Endothelial cell of umbilical vein (primary cell): Measurements from ENCODE around the gene DLG5. TPM values are rescaled to one million over a fixed set of nuclear protein-coding genes. Genes with fewer than 3 reads are reported as not detected.

Source experiments
- BruUV-seq: library from RNA; stranded (reverse); fragments of 400-500 nt; replicated peaks from 2 replicates; lab custom pipeline; 2021; lab: Mats Ljungman, UMichigan
- CTCF ChIA-PET: fragments of 300-600, 350-600 bp; sonication (Branson Sonifier 250); formaldehyde crosslinking; loops from one replicate; lab custom pipeline; 2021; ENCODE audit warnings: antibody characterized with exemption, inconsistent platforms; lab: Charles Lee
- POLR2A ChIA-PET: fragments of 300-600, 350-600 bp; sonication (Branson Sonifier 250); formaldehyde crosslinking; loops from one replicate; lab custom pipeline; 2021; ENCODE audit warnings: antibody characterized with exemption, inconsistent platforms; lab: Charles Lee
- DNase-seq: peaks from one replicate; pipeline ENCODE4 v3.0.0-alpha.2; 2011; ENCODE audit warnings: low read depth, low spot score
- FAIRE-seq: peaks from 2 replicates; lab custom pipeline; 2011; peaks lifted over from hg19 to GRCh38; lab: Jason Lieb, UNC
- H2AFZ ChIP-seq: 2 replicates; pipeline ENCODE4 v1.6.0; 2012; ENCODE audit warnings: low read depth, low read length, control low read depth, inconsistent platforms
- H3K27ac ChIP-seq: 2 replicates; pipeline ENCODE4 v1.5.1; 2011; ENCODE audit warnings: low read depth, mild to moderate bottlenecking, control low read depth, low read length, moderate library complexity; ENCODE audit not compliant: insufficient read depth
- H3K27me3 ChIP-seq, 2 experiments: 2 replicates each; pipeline versions ENCODE4 v1.6.0 to v1.6.1; 2011; ENCODE audit warnings: low read length in 2 of 2, mixed read lengths in 1 of 2; ENCODE audit not compliant: control insufficient read depth in 2 of 2, insufficient read depth in 2 of 2
- H3K36me3 ChIP-seq, 2 experiments: 2 replicates in 1 of 2; 3 replicates in 1 of 2; pipeline ENCODE4 v1.5.1; 2011; ENCODE audit warnings: low read length in 2 of 2, mild to moderate bottlenecking in 1 of 2, moderate library complexity in 1 of 2; ENCODE audit not compliant: control insufficient read depth in 2 of 2, insufficient read depth in 2 of 2; ENCODE audit errors: extremely low read depth in 1 of 2
- H3K4me1 ChIP-seq: 3 replicates; pipeline ENCODE4 v1.5.1; 2011; ENCODE audit warnings: mild to moderate bottlenecking, low read length; ENCODE audit not compliant: control insufficient read depth, insufficient read depth; ENCODE audit errors: extremely low read depth
- H3K4me2 ChIP-seq: 2 replicates; pipeline ENCODE4 v1.6.1; 2011; ENCODE audit warnings: low read length, control low read depth, mixed read lengths; ENCODE audit not compliant: insufficient read depth
- H3K4me3 ChIP-seq, 3 experiments: fragments of 200-600 bp in 1 of 3; sonication (generic), shearing (Covaris generic) in 1 of 3; replicated peaks in 1 of 3; 2 replicates each; pipeline ENCODE4 v1.5.1; 2011 to 2016; ENCODE audit warnings: control low read depth in 3 of 3, low read length in 3 of 3, mild to moderate bottlenecking in 2 of 3, inconsistent platforms in 1 of 3, low read depth in 1 of 3, moderate library complexity in 1 of 3; ENCODE audit not compliant: insufficient read depth in 1 of 3
- H3K79me2 ChIP-seq: 2 replicates; pipeline ENCODE4 v1.6.0; 2012; ENCODE audit warnings: low read length, inconsistent platforms; ENCODE audit not compliant: control insufficient read depth, insufficient read depth
- H3K9ac ChIP-seq: replicated peaks from 2 replicates; pipeline ENCODE3; 2011; ENCODE audit warnings: low read length, control low read depth; ENCODE audit not compliant: insufficient read depth; ENCODE audit errors: extremely low read depth
- H3K9me1 ChIP-seq: replicated peaks from 3 replicates; pipeline ENCODE4 v1.6.0; 2011; ENCODE audit warnings: mild to moderate bottlenecking, low read length; ENCODE audit not compliant: control insufficient read depth, insufficient read depth; ENCODE audit errors: extremely low read depth
- H3K9me3 ChIP-seq: replicated peaks from 2 replicates; pipeline ENCODE4 v1.5.1; 2012; ENCODE audit warnings: low read length, inconsistent platforms; ENCODE audit not compliant: control insufficient read depth, insufficient read depth
- H4K20me1 ChIP-seq: replicated peaks from 2 replicates; pipeline ENCODE3; 2011; ENCODE audit warnings: mild to moderate bottlenecking, low read length; ENCODE audit not compliant: control insufficient read depth, insufficient read depth; ENCODE audit errors: extremely low read depth
- EZH2 ChIP-seq: IDR thresholded peaks from 2 replicates; pipeline ENCODE4 v1.6.1; 2012; ENCODE audit warnings: borderline replicate concordance, low read depth, mild to moderate bottlenecking, moderate library complexity, low read length, inconsistent platforms; ENCODE audit not compliant: severe bottlenecking
- FOS ChIP-seq: IDR thresholded peaks from 2 replicates; pipeline ENCODE4 v1.6.1; 2011; ENCODE audit warnings: mild to moderate bottlenecking, low read length, moderate library complexity, borderline replicate concordance; ENCODE audit not compliant: insufficient read depth
- GATA2 ChIP-seq: IDR thresholded peaks from 2 replicates; pipeline ENCODE4 v1.7.0; 2011; ENCODE audit warnings: low read depth, mild to moderate bottlenecking, moderate library complexity, mixed read lengths, low read length; ENCODE audit not compliant: insufficient read length, insufficient read depth
- JUN ChIP-seq: IDR thresholded peaks from 2 replicates; pipeline ENCODE4 v1.6.1; 2011; ENCODE audit warnings: borderline replicate concordance, low read depth; ENCODE audit not compliant: insufficient read length, insufficient read depth
- MYC ChIP-seq: IDR thresholded peaks from one replicate; pipeline ENCODE4 v1.6.1; 2011; ENCODE audit warnings: mild to moderate bottlenecking, low read depth, low read length
- POLR2A ChIP-seq: IDR thresholded peaks from 2 replicates; pipeline ENCODE4 v1.6.1; 2012; ENCODE audit warnings: low read depth, mild to moderate bottlenecking, control low read depth, low read length
- POLR2AphosphoS5 ChIP-seq: IDR thresholded peaks from 2 replicates; pipeline ENCODE4 v1.6.1; 2012; ENCODE audit warnings: low read depth, mild to moderate bottlenecking, control low read depth, low read length, moderate library complexity; ENCODE audit not compliant: insufficient read depth
- dilution Hi-C: fragments of 300-500 bp; cut with MboI; formaldehyde crosslinking; loops from one replicate; pipeline ENCODE4 v1.15.0; 2019; ENCODE audit warnings: low sequenced_read_pairs; ENCODE audit not compliant: extremely low pct_ligation_motif_present
- intact Hi-C: fragments of 100-400 bp; cut with micrococcal nuclease; formaldehyde crosslinking; loops from one replicate; pipeline ENCODE4 v1.10.0; 2022
- polyA plus RNA-seq, 4 experiments: library from polyadenylated mRNA; depleted of rRNA in 3 of 4; stranded (reverse) in 3 of 4; unstranded in 1 of 4; fragments of >200 nt; gene quantifications; 2 replicates each; pipeline versions ENCODE4 v1.2.1 to v1.2.3, GENCODE V29; 2011 to 2012; ENCODE audit warnings: missing spikeins in 1 of 4
- total RNA-seq: library from RNA; stranded (reverse); gene quantifications from 2 replicates; pipeline ENCODE4 v1.2.3, GENCODE V29; 2021
- TF ChIP-seq, protein P1 (sequence below): IDR thresholded peaks from 2 replicates; pipeline ENCODE4 v1.6.1; 2011; ENCODE audit not compliant: insufficient read depth, insufficient read length
- TF ChIP-seq, protein P2 (sequence below), 2 donors: IDR thresholded peaks; 1 replicate in 1 of 2; 2 replicates in 1 of 2; pipeline ENCODE4 v1.5.1; 2011; ENCODE audit warnings: low read length in 2 of 2, mild to moderate bottlenecking in 2 of 2, moderate library complexity in 2 of 2, control low read depth in 1 of 2, inconsistent platforms in 1 of 2, low read depth in 1 of 2; ENCODE audit not compliant: insufficient read depth in 1 of 2; ENCODE audit errors: extremely low read depth in 1 of 2

The DLG5 gene
- total and polyA plus RNA-seq, 2 donors (not counting 3 experiments of a cell fraction or from before 2014, with no cell fraction given), result 12.3 to 24.9 TPM

DNA sequence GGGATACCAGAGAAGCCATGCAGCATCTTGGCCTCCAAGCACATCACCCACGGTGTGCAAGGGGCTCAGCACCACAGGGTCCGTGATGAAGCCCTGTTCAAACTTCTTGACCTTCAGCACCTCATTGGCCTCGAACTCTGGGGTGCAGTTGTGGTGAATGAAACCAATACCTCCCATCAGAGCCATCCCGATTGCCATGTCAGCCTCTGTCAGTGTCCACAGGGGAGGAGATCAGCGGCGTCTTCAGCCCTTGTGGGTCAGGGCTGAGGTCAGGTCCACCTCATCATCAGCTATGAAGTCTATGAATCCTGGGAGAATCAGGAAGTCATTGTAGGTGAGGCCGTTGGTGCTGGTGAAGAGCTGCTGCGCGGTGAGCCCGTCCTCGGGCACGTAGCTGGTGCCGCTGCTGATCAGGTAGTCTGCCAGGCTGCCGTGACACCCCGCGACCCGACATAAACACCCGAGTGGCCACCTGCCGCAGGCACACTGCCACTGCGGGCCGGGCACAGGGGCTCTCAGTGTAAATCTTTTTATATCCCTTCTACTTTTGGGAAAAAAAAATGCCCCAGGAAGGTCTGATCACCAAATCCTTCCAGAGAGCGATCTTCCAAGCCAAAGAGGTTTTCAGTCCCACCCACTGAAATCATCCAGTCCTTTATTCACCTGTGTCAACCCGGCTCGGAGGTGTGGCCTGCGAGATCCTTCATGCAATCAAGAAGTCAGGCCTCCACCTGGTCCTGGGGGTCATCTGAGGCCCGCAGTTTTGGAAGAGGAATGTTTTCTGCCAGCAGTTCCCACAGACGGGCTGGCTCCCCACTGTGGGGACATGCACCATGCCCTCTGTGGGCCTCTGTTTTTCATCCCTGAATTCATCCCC lies 144.9 kb downstream of the DLG5 start:
- FAIRE-seq, result no peak
- ChIA-PET POLR2A (no interaction called here), CTCF (no interaction called here)
- no peak overlapping the region for H3K9ac ChIP-seq
- dilution Hi-C loops (no loop called here), intact Hi-C loops (no loop called here)
- no peak overlapping the region for H3K4me2 ChIP-seq
- H3K4me1 ChIP-seq, result no peaks in the 10 kb centered on the region
- DNase-seq, result no peak
- TF ChIP-seq FOS, result no peak
- no peak for TF ChIP-seq EZH2
- no peak for TF ChIP-seq POLR2AphosphoS5
- TF ChIP-seq, protein P1, sequence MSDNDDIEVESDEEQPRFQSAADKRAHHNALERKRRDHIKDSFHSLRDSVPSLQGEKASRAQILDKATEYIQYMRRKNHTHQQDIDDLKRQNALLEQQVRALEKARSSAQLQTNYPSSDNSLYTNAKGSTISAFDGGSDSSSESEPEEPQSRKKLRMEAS, result no peak
- TF ChIP-seq GATA2, result no peak
- TF ChIP-seq POLR2A, result no peak
- TF ChIP-seq, protein P2, sequence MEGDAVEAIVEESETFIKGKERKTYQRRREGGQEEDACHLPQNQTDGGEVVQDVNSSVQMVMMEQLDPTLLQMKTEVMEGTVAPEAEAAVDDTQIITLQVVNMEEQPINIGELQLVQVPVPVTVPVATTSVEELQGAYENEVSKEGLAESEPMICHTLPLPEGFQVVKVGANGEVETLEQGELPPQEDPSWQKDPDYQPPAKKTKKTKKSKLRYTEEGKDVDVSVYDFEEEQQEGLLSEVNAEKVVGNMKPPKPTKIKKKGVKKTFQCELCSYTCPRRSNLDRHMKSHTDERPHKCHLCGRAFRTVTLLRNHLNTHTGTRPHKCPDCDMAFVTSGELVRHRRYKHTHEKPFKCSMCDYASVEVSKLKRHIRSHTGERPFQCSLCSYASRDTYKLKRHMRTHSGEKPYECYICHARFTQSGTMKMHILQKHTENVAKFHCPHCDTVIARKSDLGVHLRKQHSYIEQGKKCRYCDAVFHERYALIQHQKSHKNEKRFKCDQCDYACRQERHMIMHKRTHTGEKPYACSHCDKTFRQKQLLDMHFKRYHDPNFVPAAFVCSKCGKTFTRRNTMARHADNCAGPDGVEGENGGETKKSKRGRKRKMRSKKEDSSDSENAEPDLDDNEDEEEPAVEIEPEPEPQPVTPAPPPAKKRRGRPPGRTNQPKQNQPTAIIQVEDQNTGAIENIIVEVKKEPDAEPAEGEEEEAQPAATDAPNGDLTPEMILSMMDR (IDR thresholded peaks at IDR 0.05; ENCODE audit: extremely low read depth in 1 of 2, insufficient read depth in 1 of 2, low read depth in 1 of 2, low read length in 2 of 2), result no peak
- no peak for TF ChIP-seq MYC
- no peak for TF ChIP-seq JUN
- H3K27me3 ChIP-seq, result no peaks in the 10 kb centered on the region
- no TSS peak for BruUV-seq
- peaks cover 0 to 4% of the 10 kb centered on the region in 2 experiments for H3K36me3 ChIP-seq
- no peaks in the 10 kb centered on the region for H3K9me1 ChIP-seq
- H3K9me3 ChIP-seq, result no peaks in the 10 kb centered on the region
- no peak overlapping the region for H2AFZ ChIP-seq
- no peaks in the 10 kb centered on the region for H3K79me2 ChIP-seq
- H3K27ac ChIP-seq, result no peak overlapping the region
- H4K20me1 ChIP-seq, result no peaks in the 10 kb centered on the region
- H3K4me3 ChIP-seq, result no peak overlapping the region
